ENCODE results near the gene EYS.

DNA sequence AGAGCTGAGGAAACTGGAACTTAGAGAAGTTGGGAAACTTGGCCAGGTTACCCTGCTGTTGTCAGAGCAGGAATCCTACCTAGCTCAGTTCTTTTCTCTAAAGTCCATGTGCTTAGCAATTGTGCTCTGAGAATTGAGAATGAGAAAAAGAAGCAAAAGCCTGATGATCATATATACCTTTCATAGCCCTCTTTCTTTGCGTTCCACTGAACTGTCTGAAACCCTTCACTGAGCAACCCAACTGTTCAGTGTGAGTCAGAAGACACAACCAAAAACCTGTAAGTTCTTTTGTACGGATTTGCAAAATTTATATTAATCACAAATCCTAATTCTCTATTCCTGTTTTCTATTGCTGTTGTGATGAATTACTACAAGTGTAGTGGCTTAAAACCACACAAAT is 1990.9 kb downstream of the EYS start:
- no peak for TF ChIP-seq SNAI2 (CRISPR knock-in tag; IDR thresholded peaks at IDR 0.05)
- no peak for TF ChIP-seq ZC3H10 (CRISPR knock-in tag; IDR thresholded peaks at IDR 0.05)
- no peak for TF ChIP-seq BACH2 (CRISPR knock-in tag; IDR thresholded peaks at IDR 0.05; ENCODE audit: borderline replicate concordance)
- no peak for TF ChIP-seq RARB (CRISPR knock-in tag; IDR thresholded peaks at IDR 0.05)
- TF ChIP-seq ZNF70 (CRISPR knock-in tag; IDR thresholded peaks at IDR 0.05) = no peak
- TF ChIP-seq, protein P1, sequence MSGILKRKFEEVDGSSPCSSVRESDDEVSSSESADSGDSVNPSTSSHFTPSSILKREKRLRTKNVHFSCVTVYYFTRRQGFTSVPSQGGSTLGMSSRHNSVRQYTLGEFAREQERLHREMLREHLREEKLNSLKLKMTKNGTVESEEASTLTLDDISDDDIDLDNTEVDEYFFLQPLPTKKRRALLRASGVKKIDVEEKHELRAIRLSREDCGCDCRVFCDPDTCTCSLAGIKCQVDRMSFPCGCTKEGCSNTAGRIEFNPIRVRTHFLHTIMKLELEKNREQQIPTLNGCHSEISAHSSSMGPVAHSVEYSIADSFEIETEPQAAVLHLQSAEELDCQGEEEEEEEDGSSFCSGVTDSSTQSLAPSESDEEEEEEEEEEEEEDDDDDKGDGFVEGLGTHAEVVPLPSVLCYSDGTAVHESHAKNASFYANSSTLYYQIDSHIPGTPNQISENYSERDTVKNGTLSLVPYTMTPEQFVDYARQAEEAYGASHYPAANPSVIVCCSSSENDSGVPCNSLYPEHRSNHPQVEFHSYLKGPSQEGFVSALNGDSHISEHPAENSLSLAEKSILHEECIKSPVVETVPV (CRISPR knock-in tag; IDR thresholded peaks at IDR 0.05) = no peak
- TF ChIP-seq, protein P2, sequence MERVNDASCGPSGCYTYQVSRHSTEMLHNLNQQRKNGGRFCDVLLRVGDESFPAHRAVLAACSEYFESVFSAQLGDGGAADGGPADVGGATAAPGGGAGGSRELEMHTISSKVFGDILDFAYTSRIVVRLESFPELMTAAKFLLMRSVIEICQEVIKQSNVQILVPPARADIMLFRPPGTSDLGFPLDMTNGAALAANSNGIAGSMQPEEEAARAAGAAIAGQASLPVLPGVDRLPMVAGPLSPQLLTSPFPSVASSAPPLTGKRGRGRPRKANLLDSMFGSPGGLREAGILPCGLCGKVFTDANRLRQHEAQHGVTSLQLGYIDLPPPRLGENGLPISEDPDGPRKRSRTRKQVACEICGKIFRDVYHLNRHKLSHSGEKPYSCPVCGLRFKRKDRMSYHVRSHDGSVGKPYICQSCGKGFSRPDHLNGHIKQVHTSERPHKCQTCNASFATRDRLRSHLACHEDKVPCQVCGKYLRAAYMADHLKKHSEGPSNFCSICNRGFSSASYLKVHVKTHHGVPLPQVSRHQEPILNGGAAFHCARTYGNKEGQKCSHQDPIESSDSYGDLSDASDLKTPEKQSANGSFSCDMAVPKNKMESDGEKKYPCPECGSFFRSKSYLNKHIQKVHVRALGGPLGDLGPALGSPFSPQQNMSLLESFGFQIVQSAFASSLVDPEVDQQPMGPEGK (CRISPR knock-in tag; IDR thresholded peaks at IDR 0.05; ENCODE audit: borderline replicate concordance) = no peak
- TF ChIP-seq, protein P3, sequence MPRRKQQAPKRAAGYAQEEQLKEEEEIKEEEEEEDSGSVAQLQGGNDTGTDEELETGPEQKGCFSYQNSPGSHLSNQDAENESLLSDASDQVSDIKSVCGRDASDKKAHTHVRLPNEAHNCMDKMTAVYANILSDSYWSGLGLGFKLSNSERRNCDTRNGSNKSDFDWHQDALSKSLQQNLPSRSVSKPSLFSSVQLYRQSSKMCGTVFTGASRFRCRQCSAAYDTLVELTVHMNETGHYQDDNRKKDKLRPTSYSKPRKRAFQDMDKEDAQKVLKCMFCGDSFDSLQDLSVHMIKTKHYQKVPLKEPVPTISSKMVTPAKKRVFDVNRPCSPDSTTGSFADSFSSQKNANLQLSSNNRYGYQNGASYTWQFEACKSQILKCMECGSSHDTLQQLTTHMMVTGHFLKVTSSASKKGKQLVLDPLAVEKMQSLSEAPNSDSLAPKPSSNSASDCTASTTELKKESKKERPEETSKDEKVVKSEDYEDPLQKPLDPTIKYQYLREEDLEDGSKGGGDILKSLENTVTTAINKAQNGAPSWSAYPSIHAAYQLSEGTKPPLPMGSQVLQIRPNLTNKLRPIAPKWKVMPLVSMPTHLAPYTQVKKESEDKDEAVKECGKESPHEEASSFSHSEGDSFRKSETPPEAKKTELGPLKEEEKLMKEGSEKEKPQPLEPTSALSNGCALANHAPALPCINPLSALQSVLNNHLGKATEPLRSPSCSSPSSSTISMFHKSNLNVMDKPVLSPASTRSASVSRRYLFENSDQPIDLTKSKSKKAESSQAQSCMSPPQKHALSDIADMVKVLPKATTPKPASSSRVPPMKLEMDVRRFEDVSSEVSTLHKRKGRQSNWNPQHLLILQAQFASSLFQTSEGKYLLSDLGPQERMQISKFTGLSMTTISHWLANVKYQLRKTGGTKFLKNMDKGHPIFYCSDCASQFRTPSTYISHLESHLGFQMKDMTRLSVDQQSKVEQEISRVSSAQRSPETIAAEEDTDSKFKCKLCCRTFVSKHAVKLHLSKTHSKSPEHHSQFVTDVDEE (CRISPR knock-in tag; IDR thresholded peaks at IDR 0.05) = no peak
- no peak for TF ChIP-seq TOX (CRISPR knock-in tag; IDR thresholded peaks at IDR 0.05; ENCODE audit: borderline replicate concordance)
- TF ChIP-seq ARNTL (CRISPR knock-in tag; IDR thresholded peaks at IDR 0.05; ENCODE audit: borderline replicate concordance, low read depth) = no peak

Data from SK-N-SH treated with all-trans-retinoic acid at 6 μM for 48 hours (cell line).